GM21717 (cell line): ENCODE measurements around the gene STON2.
"Not testable (repeated sequence)": the region's sequence is repeated elsewhere in the genome, so short reads cannot be mapped to it uniquely, and the experiment has no call there.

Experiments used
- ATAC-seq: cut with Tn5 transposase; IDR thresholded peaks from one replicate; pipeline ENCODE4 v1.9.1; 2021; ENCODE audit warnings: mild to moderate bottlenecking, moderate library complexity; ENCODE audit not compliant: unreplicated experiment

Gene STON2

GRCh38 chr14:81400202-81400678 is at the start of gene STON2:
Gene STON2 (minus strand): TSS chr14:81400324. CDS start chr14:81398382, 1,942 bp downstream.
- no peak for ATAC-seq

GRCh38 chr14:81449576-81449975 is 49.5 kb upstream of the STON2 start:
- ATAC-seq: no peak

GRCh38 chr14:81449114-81449513 is 49.0 kb upstream of the STON2 start:
- no peak for ATAC-seq

- no peak for ATAC-seq
These were observed 47.1 kb upstream of the STON2 start for GRCh38 chr14:81447021-81447764.

GRCh38 chr14:81446279-81447007 is 46.3 kb upstream of the STON2 start:
- no peak for ATAC-seq

- no peak for ATAC-seq
These were observed 41.6 kb upstream of the STON2 start for GRCh38 chr14:81441626-81442134.

GRCh38 chr14:81440041-81440440 is 39.9 kb upstream of the STON2 start:
- no peak for ATAC-seq

GRCh38 chr14:81437244-81437643 is 37.1 kb upstream of the STON2 start:
- no peak for ATAC-seq

- peak; percentile 75 for ATAC-seq
These were observed 36.4 kb upstream of the STON2 start for GRCh38 chr14:81436296-81437138.

- ATAC-seq: peak; percentile 51
These were observed 35.5 kb upstream of the STON2 start for GRCh38 chr14:81435391-81436295.

- no peak for ATAC-seq
These were observed 34.9 kb upstream of the STON2 start for GRCh38 chr14:81435048-81435390.

- no peak for ATAC-seq
These were observed 34.1 kb upstream of the STON2 start for GRCh38 chr14:81434230-81434629.

- no peak for ATAC-seq
These were observed 33.3 kb upstream of the STON2 start for GRCh38 chr14:81433378-81433777.

- ATAC-seq: no peak
These were observed 32.1 kb upstream of the STON2 start for GRCh38 chr14:81432219-81432661.

GRCh38 chr14:81430235-81430634 is 30.1 kb upstream of the STON2 start:
- ATAC-seq: no peak

- ATAC-seq: not testable (repeated sequence)
These were observed 29.6 kb upstream of the STON2 start for GRCh38 chr14:81429749-81430148.

- no peak for ATAC-seq
These were observed 28.9 kb upstream of the STON2 start for GRCh38 chr14:81429028-81429427.

GRCh38 chr14:81427348-81428058 is 27.4 kb upstream of the STON2 start:
- ATAC-seq: no peak

GRCh38 chr14:81423504-81423903 is 23.4 kb upstream of the STON2 start:
- no peak for ATAC-seq
